ENCODE data around the gene GOLPH3L. TPM values are rescaled to one million over a fixed set of nuclear protein-coding genes. Genes with fewer than 3 reads are reported as not detected.
"Not testable (repeated sequence)": the region's sequence is repeated elsewhere in the genome, so short reads cannot be mapped to it uniquely, and the experiment has no call there.

Gene GOLPH3L
- total RNA-seq, 3 donors from 2014 or later: 62.8 to 105 (median 69.4) TPM

- ATAC-seq (no peak), DNase-seq (no peak)
- Histone ChIP-seq H3K36me3 (ENCODE audit: low read depth) (no peaks in the 10 kb centered on the region), H3K4me3 (no peak overlapping the region), H3K4me1 (ENCODE audit: low read depth) (peaks cover 19% of the 10 kb centered on the region), H3K9me3 (no peaks in the 10 kb centered on the region)
- no peak for TF ChIP-seq CTCF (IDR thresholded peaks at IDR 0.05)
- intact Hi-C loops (cut with DNase I, micrococcal nuclease): no loop called here
These were observed 90.4 kb downstream of the GOLPH3L start for GRCh38 chr1:150606463-150607142.

GRCh38 chr1:150605451-150605731, 91.6 kb downstream of the GOLPH3L start:
- intact Hi-C loops (cut with DNase I, micrococcal nuclease); DNase-seq; H3K4me1 ChIP-seq (ENCODE audit: low read depth); H3K4me3 ChIP-seq; H3K9me3 ChIP-seq; ATAC-seq; H3K36me3 ChIP-seq (ENCODE audit: low read depth): not testable (repeated sequence)

GRCh38 chr1:150604226-150604588, 92.7 kb downstream of the GOLPH3L start:
- intact Hi-C loops (cut with DNase I, micrococcal nuclease): no loop called here
- no peak for TF ChIP-seq CTCF (IDR thresholded peaks at IDR 0.05)
- peaks cover 3% of the 10 kb centered on the region for H3K4me1 ChIP-seq (ENCODE audit: low read depth)
- ATAC-seq (no peak), DNase-seq (no peak)
- H3K4me3 ChIP-seq: no peak overlapping the region
- no peaks in the 10 kb centered on the region for H3K9me3 ChIP-seq
- H3K36me3 ChIP-seq (ENCODE audit: low read depth): no peaks in the 10 kb centered on the region

GRCh38 chr1:150603711-150604110, 93.2 kb downstream of the GOLPH3L start:
- H3K4me1 ChIP-seq (ENCODE audit: low read depth): peaks cover 3% of the 10 kb centered on the region
- TF ChIP-seq CTCF (IDR thresholded peaks at IDR 0.05): no peak
- intact Hi-C loops (cut with DNase I, micrococcal nuclease): no loop called here
- ATAC-seq (no peak), DNase-seq (no peak)
- no peaks in the 10 kb centered on the region for H3K36me3 ChIP-seq (ENCODE audit: low read depth)
- no peak overlapping the region for H3K4me3 ChIP-seq
- no peaks in the 10 kb centered on the region for H3K9me3 ChIP-seq

- H3K4me3 ChIP-seq; DNase-seq; H3K9me3 ChIP-seq; ATAC-seq; intact Hi-C loops (cut with DNase I, micrococcal nuclease); H3K4me1 ChIP-seq (ENCODE audit: low read depth); H3K36me3 ChIP-seq (ENCODE audit: low read depth): not testable (repeated sequence)
These were observed 94.6 kb downstream of the GOLPH3L start for GRCh38 chr1:150602372-150602771.

GRCh38 chr1:150601540-150601939, 95.4 kb downstream of the GOLPH3L start:
- DNase-seq (no peak), ATAC-seq (no peak)
- intact Hi-C loops (cut with DNase I, micrococcal nuclease): no loop called here
- Histone ChIP-seq H3K9me3 (no peaks in the 10 kb centered on the region), H3K36me3 (ENCODE audit: low read depth) (no peaks in the 10 kb centered on the region), H3K4me1 (ENCODE audit: low read depth) (peaks cover 3% of the 10 kb centered on the region), H3K4me3 (no peak overlapping the region)
- no peak for TF ChIP-seq CTCF (IDR thresholded peaks at IDR 0.05)

GRCh38 chr1:150598346-150598745, 98.6 kb downstream of the GOLPH3L start:
- H3K4me1 ChIP-seq (ENCODE audit: low read depth); H3K4me3 ChIP-seq; H3K36me3 ChIP-seq (ENCODE audit: low read depth); intact Hi-C loops (cut with DNase I, micrococcal nuclease); ATAC-seq; DNase-seq; H3K9me3 ChIP-seq: not testable (repeated sequence)
